Measurements from ENCODE around the gene COMMD10. TPM values are rescaled to one million over a fixed set of nuclear protein-coding genes. Genes with fewer than 3 reads are reported as not detected.

COMMD10 gene
- total RNA-seq, 1 experiment from 2014 or later, result 39.8 TPM

- Mint-ChIP-seq H3K27ac (ENCODE audit: unreplicated experiment) (no peak overlapping the region), H3K9me3 (ENCODE audit: low read depth, unreplicated experiment) (peaks cover 11% of the 10 kb centered on the region), H3K27me3 (ENCODE audit: unreplicated experiment) (no peaks in the 10 kb centered on the region), H3K36me3 (ENCODE audit: insufficient read depth, unreplicated experiment) (no peaks in the 10 kb centered on the region), H3K4me1 (ENCODE audit: low read depth, unreplicated experiment) (no peaks in the 10 kb centered on the region), H3K4me3 (ENCODE audit: low read depth, unreplicated experiment) (no peak overlapping the region)
- intact Hi-C loops (cut with micrococcal nuclease; ENCODE audit: unreplicated experiment), result no loop called here
- DNase-seq, result no peak
- no TSS peak for BruUV-seq (replicated peaks)
- CTCF ChIA-PET, result no interaction called here
- no peak for TF ChIP-seq CTCF (IDR thresholded peaks at IDR 0.05; ENCODE audit: unreplicated experiment)
Observed at GRCh38 chr5:116249648-116250047, 164.8 kb downstream of the COMMD10 start.

DNA sequence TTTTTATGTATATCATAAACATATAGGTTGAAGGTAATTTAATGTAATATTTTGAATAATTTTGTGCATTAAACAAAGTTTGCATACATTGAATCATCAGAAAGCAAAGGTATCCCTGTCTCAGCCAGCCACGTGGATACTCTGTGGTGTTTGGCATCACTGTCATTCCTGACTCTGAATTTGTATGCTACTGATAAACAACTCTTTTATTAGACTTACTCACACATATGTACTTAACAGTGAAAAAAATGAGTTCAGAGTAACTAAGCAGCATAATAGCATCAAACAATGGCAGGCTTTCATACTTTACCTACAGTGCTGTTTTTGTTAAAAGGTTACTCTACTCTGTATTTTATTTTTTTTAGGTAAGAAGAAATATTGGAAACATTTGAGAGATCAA lies 171.9 kb downstream of the COMMD10 start:
- no TSS peak for BruUV-seq (replicated peaks)
- peaks cover 4% of the 10 kb centered on the region for H3K9me3 Mint-ChIP-seq (ENCODE audit: low read depth, unreplicated experiment)
- no peak overlapping the region for H3K27ac Mint-ChIP-seq (ENCODE audit: unreplicated experiment)
- no peak for TF ChIP-seq CTCF (IDR thresholded peaks at IDR 0.05; ENCODE audit: unreplicated experiment)
- H3K4me1 Mint-ChIP-seq (ENCODE audit: low read depth, unreplicated experiment), result no peaks in the 10 kb centered on the region
- CTCF ChIA-PET, result no interaction called here
- H3K4me3 Mint-ChIP-seq (ENCODE audit: low read depth, unreplicated experiment), result no peak overlapping the region
- intact Hi-C loops (cut with micrococcal nuclease; ENCODE audit: unreplicated experiment), result no loop called here
- no peaks in the 10 kb centered on the region for H3K27me3 Mint-ChIP-seq (ENCODE audit: unreplicated experiment)
- no peak for DNase-seq
- no peaks in the 10 kb centered on the region for H3K36me3 Mint-ChIP-seq (ENCODE audit: insufficient read depth, unreplicated experiment)

- Mint-ChIP-seq H3K36me3 (ENCODE audit: insufficient read depth, unreplicated experiment) (no peaks in the 10 kb centered on the region), H3K4me1 (ENCODE audit: low read depth, unreplicated experiment) (no peaks in the 10 kb centered on the region), H3K27ac (ENCODE audit: unreplicated experiment) (no peak overlapping the region), H3K27me3 (ENCODE audit: unreplicated experiment) (no peaks in the 10 kb centered on the region), H3K4me3 (ENCODE audit: low read depth, unreplicated experiment) (no peak overlapping the region), H3K9me3 (ENCODE audit: low read depth, unreplicated experiment) (peaks cover 2% of the 10 kb centered on the region)
- CTCF ChIA-PET, result interaction anchor here (0.6 kb wide), 1 partner anchor 23 kb away, joined by 6 read pairs; no protein-coding TSS in a partner anchor
- intact Hi-C loops (cut with micrococcal nuclease; ENCODE audit: unreplicated experiment), result no loop called here
- no TSS peak for BruUV-seq (replicated peaks)
- DNase-seq, result no peak
- no peak for TF ChIP-seq CTCF (IDR thresholded peaks at IDR 0.05; ENCODE audit: unreplicated experiment)
Observed at GRCh38 chr5:116265471-116265870, 180.6 kb downstream of the COMMD10 start.

DNA sequence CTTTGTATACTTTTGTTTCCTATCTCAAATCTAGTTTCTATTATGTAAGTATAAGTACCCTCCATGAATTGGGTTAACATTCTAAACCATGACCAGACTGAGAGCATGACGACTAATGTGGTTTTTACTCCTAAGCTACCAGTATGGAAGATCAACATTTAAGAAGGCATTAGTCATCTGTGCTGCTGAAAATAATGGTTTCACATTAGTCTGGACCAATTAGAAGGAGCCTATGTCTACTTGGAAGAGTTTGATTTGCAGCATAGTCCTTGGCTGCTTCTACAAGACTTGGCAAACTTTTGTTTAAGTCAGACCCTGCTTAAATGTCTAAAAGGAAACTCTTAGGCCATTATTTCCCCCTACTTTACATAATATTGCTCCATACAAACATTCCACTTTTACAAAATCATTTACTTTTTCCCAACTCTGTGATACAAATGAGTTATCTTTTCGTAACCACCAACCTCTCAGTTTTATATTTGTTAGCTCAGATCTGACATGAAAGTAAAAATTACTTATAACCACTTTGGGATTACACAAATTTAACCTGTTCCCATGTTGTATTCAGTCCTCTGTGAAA lies 186.7 kb downstream of the COMMD10 start:
- BruUV-seq (replicated peaks), result no TSS peak
- no peak for DNase-seq
- intact Hi-C loops (cut with micrococcal nuclease; ENCODE audit: unreplicated experiment), result loop anchor here (5.0 to 10.0 kb wide), 2 partner anchors 134 to 263 kb away; no protein-coding TSS in a partner anchor
- peaks cover 12% of the 10 kb centered on the region for H3K4me1 Mint-ChIP-seq (ENCODE audit: low read depth, unreplicated experiment)
- H3K27me3 Mint-ChIP-seq (ENCODE audit: unreplicated experiment), result no peaks in the 10 kb centered on the region
- no peaks in the 10 kb centered on the region for H3K36me3 Mint-ChIP-seq (ENCODE audit: insufficient read depth, unreplicated experiment)
- no peak for TF ChIP-seq CTCF (IDR thresholded peaks at IDR 0.05; ENCODE audit: unreplicated experiment)
- no peak overlapping the region for H3K27ac Mint-ChIP-seq (ENCODE audit: unreplicated experiment)
- H3K9me3 Mint-ChIP-seq (ENCODE audit: low read depth, unreplicated experiment), result peaks cover 6% of the 10 kb centered on the region
- CTCF ChIA-PET, result no interaction called here
- H3K4me3 Mint-ChIP-seq (ENCODE audit: low read depth, unreplicated experiment), result no peak overlapping the region

Measured in Calu3 (cell line).